K562 (cell line): Measurements from ENCODE around the gene UPF2. TPM values are rescaled to one million over a fixed set of nuclear protein-coding genes. Genes with fewer than 3 reads are reported as not detected.

ENCODE experiments used
- CEBPG ChIP-seq, 3 experiments: fragments of 200-800 bp in 1 of 3; sonication (Bioruptor generic) in 1 of 3; sonication (generic) in 1 of 3; formaldehyde crosslinking in 1 of 3; IDR thresholded peaks in 2 of 3; conservative IDR thresholded peaks in 1 of 3; 2 replicates each; pipeline versions ENCODE4 v1.6.1 to v1.8.0; 2016 to 2022; ENCODE audit warnings: missing compliant biosample characterization in 2 of 3, missing genetic modification characterization in 2 of 3, mild to moderate bottlenecking in 1 of 3, missing genetic modification reagents in 1 of 3
- CREB1 ChIP-seq, 2 experiments: sonication (generic) in 1 of 2; formaldehyde crosslinking in 1 of 2; IDR thresholded peaks; 2 replicates each; pipeline versions ENCODE4 v1.6.1 to v1.8.0; 2012 to 2022; ENCODE audit warnings: inconsistent platforms in 1 of 2, mild to moderate bottlenecking in 1 of 2, missing genetic modification reagents in 1 of 2, moderate library complexity in 1 of 2
- CXXC5 ChIP-seq: fragments of 250-450 bp; sonication (Bioruptor Pico); IDR thresholded peaks from 2 replicates; pipeline ENCODE4 v1.8.0; 2022; ENCODE audit warnings: inconsistent platforms, mild to moderate bottlenecking, moderate library complexity
- KLF1 ChIP-seq: fragments of 450-650 bp; IDR thresholded peaks from 2 replicates; pipeline ENCODE4 v1.6.1; 2016; ENCODE audit warnings: missing genetic modification characterization, missing compliant biosample characterization
- MGA ChIP-seq: fragments of 450-650 bp; IDR thresholded peaks from 2 replicates; pipeline ENCODE4 v1.6.1; 2016; ENCODE audit warnings: mild to moderate bottlenecking, moderate library complexity
- MTA3 ChIP-seq: fragments of 450-650 bp; formaldehyde crosslinking; IDR thresholded peaks from 2 replicates; pipeline ENCODE4 v1.6.1; 2017; ENCODE audit warnings: mild to moderate bottlenecking, borderline replicate concordance
- OTX1 ChIP-seq: fragments of 450-650 bp; formaldehyde crosslinking; IDR thresholded peaks from 2 replicates; pipeline ENCODE4 v1.4.0; 2022; ENCODE audit warnings: mild to moderate bottlenecking
- STAT6 ChIP-seq: sonication (generic); formaldehyde crosslinking; IDR thresholded peaks from 2 replicates; pipeline ENCODE4 v1.8.1; 2023; ENCODE audit warnings: mild to moderate bottlenecking, missing genetic modification reagents
- TBP ChIP-seq: optimal IDR thresholded peaks from 2 replicates; pipeline ENCODE3; 2011; ENCODE audit warnings: low read depth, low read length, improper control_type of control experiment
- TEAD1 ChIP-seq, 2 experiments: fragments of 450-650 bp in 1 of 2; sonication (generic) in 1 of 2; formaldehyde crosslinking; IDR thresholded peaks; 2 replicates each; pipeline versions ENCODE4 v1.4.0 to v1.8.0; 2020 to 2022; ENCODE audit warnings: mild to moderate bottlenecking in 2 of 2, missing genetic modification reagents in 1 of 2
- ZC3H8 ChIP-seq: fragments of 450-650 bp; IDR thresholded peaks from 2 replicates; pipeline ENCODE4 v1.6.1; 2017
- ZNF224 ChIP-seq: sonication (generic); formaldehyde crosslinking; IDR thresholded peaks from 2 replicates; pipeline ENCODE4 v1.8.0; 2022; ENCODE audit warnings: mild to moderate bottlenecking, missing genetic modification reagents
- ZNF561 ChIP-seq: fragments of 450-650 bp; formaldehyde crosslinking; conservative IDR thresholded peaks from 2 replicates; pipeline ENCODE4 v1.4.0; 2020; ENCODE audit warnings: mild to moderate bottlenecking, moderate library complexity
- polyA plus RNA-seq, 8 experiments: library from polyadenylated mRNA; depleted of rRNA in 4 of 8; stranded (reverse) in 5 of 8; unstranded in 3 of 8; fragments of >200 nt; fragmentation: Nextera tagmentation in 2 of 8; fragmentation: Illumina TruSeq in 1 of 8; extraction: Ambion mirVana in 2 of 8; extraction: Trizol in 1 of 8; gene quantifications; 2 replicates each; pipeline versions ENCODE4 v1.2.1 to v1.2.3, GENCODE V29; 2011 to 2014; ENCODE audit warnings: inconsistent platforms in 1 of 8, missing spikeins in 1 of 8
- total RNA-seq, 7 experiments: library from RNA; depleted of rRNA in 6 of 7; stranded (reverse); fragments of >200 nt in 6 of 7; fragmentation: Illumina TruSeq in 2 of 7; extraction: Trizol in 2 of 7; gene quantifications; 2 replicates each; pipeline versions ENCODE4 v1.2.1 to v1.2.3, GENCODE V29; 2011 to 2021; ENCODE audit warnings: low replicate concordance in 1 of 7

UPF2 gene
- total and polyA plus RNA-seq, 9 of the 15 experiments (the other 6 are each of a cell fraction or from before 2014, with no cell fraction given), result 13.9 to 37.7 (median 23.7) TPM

- TF ChIP-seq STAT6 (no peak), ZNF224 (CRISPR knock-in tag) (no peak), ZC3H8 (no peak), OTX1 (CRISPR knock-in tag) (no peak), MTA3 (no peak), KLF1 (tag) (peak; percentile 99), TBP (peak; percentile 31), CEBPG (CRISPR knock-in tag; IDR thresholded peaks at IDR 0.05) (peak; percentile 78), CEBPG (tag; conservative IDR thresholded peaks at IDR 0.05 in 1 of 2, IDR thresholded peaks at IDR 0.05 in 1 of 2) (peak; percentile 23 to 45; a peak in 2 of 4 replicates), ZNF561 (CRISPR knock-in tag) (no peak), TEAD1 (CRISPR knock-in tag; IDR thresholded peaks at IDR 0.05) (peak; percentile 48 to 93; a peak in 2 of 4 replicates), CXXC5 (CRISPR knock-in tag) (peak; percentile 48; the same call in 1 of the 2 replicates), CREB1 (IDR thresholded peaks at IDR 0.05) (0 out of 2 replicates have a peak, but pooled peaks have one; percentile 11), CREB1 (CRISPR knock-in tag; IDR thresholded peaks at IDR 0.05) (no peak), MGA (peak; percentile 43; the same call in 1 of the 2 replicates)
Measured at GRCh38 chr10:11875494-11876281, 166.9 kb downstream of the UPF2 start (continued).
